KOPT-K1 (cell line): ENCODE data around the gene FAM117A.

ENCODE experiments used
- H3K27ac ChIP-seq: fragments of 200-600 bp; sonication (generic); 2 replicates; pipeline ENCODE4 v1.5.1; 2016; ENCODE audit warnings: antibody characterized with exemption, mild to moderate bottlenecking, low read depth, low read length; ENCODE audit not compliant: poor library complexity, severe bottlenecking
- H3K36me3 ChIP-seq: fragments of 200-600 bp; sonication (generic); 2 replicates; pipeline ENCODE4 v1.5.1; 2017; ENCODE audit warnings: antibody characterized with exemption, mild to moderate bottlenecking, low read length, moderate library complexity; ENCODE audit not compliant: insufficient read depth
- H3K9me3 ChIP-seq: fragments of 200-600 bp; sonication (generic); 2 replicates; pipeline ENCODE4 v1.5.1; 2017; ENCODE audit warnings: antibody characterized with exemption, low read length, mild to moderate bottlenecking; ENCODE audit not compliant: insufficient read depth, poor library complexity, severe bottlenecking

FAM117A gene

GRCh38 chr17:49755663-49756283 is 8.2 kb downstream of the FAM117A start:
- peaks cover 21% of the 10 kb centered on the region for H3K36me3 ChIP-seq
- H3K27ac ChIP-seq = peak overlapping the region; percentile 51

GRCh38 chr17:49753959-49754391 is 10.0 kb downstream of the FAM117A start:
- peak overlapping the region; percentile 51 for H3K27ac ChIP-seq
- H3K36me3 ChIP-seq = peaks cover 14% of the 10 kb centered on the region

More at GRCh38 chr17:49755663-49756283, 8.2 kb downstream of the FAM117A start:
- no peaks in the 10 kb centered on the region for H3K9me3 ChIP-seq

DNA sequence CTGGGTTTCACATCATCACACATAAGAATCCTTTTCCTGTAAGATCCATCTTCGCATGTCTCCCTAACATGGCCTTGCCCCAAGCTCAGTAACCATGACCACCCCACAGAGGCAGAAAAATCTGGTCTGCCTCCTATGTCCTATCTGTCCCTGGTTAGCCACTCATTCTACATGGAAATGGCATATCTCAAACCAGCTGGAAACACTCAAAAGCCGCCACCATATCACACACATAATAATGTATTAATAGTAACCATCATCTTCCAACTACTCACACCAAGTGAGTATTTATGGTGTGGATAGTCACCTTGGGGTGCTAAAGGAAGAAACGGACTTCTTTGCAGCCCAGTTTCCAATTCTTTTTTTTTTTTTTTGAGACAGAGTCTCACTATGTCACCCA is 11.4 kb downstream of the FAM117A start:
- peaks cover 6% of the 10 kb centered on the region for H3K36me3 ChIP-seq
- no peak overlapping the region for H3K27ac ChIP-seq
- no peaks in the 10 kb centered on the region for H3K9me3 ChIP-seq

More at GRCh38 chr17:49753959-49754391, 10.0 kb downstream of the FAM117A start:
- no peaks in the 10 kb centered on the region for H3K9me3 ChIP-seq

DNA sequence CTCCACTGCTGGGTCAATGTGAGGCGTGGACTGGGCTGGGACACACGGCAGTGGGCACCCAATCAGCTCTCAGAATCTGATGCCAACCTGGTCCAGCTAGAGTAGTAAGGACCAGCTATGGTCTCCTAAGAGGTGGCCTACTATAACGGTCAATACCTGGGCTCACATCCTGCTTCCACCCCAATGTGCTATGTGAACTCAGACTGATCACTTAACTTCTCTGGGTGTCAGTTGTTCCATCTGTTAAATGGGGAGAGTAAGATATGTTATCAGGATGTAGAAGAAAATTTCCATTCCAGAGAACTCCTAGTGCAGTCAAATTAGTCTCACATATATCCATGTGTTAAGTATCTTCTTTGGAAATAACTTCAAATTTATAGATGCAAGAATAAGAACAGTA is 14.2 kb downstream of the FAM117A start:
- Histone ChIP-seq H3K36me3 (no peaks in the 10 kb centered on the region; the same call in 1 of the 2 replicates), H3K27ac (peak overlapping the region; percentile 83), H3K9me3 (no peaks in the 10 kb centered on the region)

DNA sequence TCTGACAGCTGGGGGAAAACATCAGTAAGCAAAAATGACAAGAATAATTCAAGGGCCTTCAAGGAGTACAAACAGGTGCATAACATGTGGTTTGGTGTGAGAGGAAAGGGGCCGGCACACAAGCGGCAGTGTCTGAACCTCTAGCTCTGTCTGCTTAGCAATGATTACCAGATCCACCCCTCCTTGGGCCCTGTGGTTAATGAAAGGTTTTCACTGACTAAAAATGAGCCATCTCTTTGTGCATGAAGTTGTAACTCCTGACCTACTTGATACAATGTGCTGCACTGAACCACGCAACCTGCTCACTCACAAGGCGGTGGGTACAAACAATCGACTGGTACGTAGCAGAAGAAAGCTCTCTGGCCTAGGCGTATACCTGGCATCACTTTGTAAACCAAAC is 15.1 kb downstream of the FAM117A start:
- Histone ChIP-seq H3K27ac (peak overlapping the region; percentile 83), H3K9me3 (no peaks in the 10 kb centered on the region), H3K36me3 (no peaks in the 10 kb centered on the region; the same call in 1 of the 2 replicates)

DNA sequence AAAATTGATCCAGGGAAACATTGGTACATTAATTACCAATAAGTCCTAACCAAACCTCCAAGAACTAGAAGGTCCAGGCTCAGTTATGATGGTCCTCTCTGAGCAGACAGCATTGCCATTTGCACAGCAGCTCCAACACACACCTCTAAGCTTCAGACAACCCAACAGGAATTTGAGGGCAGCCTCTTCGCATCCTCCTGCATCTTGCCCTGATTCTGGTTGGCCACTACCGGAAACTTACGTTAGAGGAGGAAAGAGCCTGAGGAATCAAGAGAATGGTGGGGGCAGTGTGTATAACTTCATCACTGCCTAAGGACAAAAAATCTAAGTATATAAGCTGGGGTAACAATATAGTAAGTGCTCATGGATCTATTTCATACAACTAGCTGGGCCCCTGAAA is 15.7 kb downstream of the FAM117A start:
- peak overlapping the region; percentile 83 for H3K27ac ChIP-seq
- no peaks in the 10 kb centered on the region for H3K9me3 ChIP-seq
- H3K36me3 ChIP-seq = no peaks in the 10 kb centered on the region; the same call in 1 of the 2 replicates

- no peaks in the 10 kb centered on the region; the same call in 1 of the 2 replicates for H3K36me3 ChIP-seq
- peak overlapping the region; percentile 83 for H3K27ac ChIP-seq
- no peaks in the 10 kb centered on the region for H3K9me3 ChIP-seq
Measured at GRCh38 chr17:49747632-49748031, 16.3 kb downstream of the FAM117A start.

DNA sequence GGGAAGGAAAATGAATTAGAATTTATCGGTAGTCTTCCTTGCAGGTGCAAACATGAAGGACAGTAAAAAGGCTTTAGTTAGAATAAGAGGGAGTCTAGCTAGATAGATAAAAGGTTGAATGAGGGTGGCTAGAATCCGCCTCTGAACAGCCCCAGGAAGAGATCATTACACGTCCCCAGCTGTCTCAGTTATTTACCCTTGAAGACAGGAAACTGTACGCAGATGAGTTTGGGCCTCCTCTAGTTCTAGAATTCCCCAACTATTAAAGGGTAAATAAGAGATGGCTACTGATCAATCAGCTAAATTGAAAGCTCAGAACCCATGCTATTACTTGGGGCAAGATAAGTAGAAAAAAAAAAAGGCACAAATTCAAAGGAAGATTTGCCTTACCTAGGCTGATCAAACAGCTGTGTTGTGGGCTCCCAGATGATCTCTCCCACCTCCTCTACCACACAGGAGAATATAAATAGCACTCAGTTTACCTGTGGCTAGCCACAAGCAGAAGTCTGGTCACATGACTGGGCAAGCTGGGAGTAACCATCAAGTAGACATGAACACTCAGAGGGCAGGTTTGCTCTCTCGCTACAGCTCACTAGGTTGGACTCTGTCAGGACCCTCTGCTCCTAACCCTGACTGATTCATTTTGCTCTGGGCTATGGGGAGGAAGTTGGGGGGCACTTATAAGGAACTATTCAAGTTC is 17.0 kb downstream of the FAM117A start:
- peak overlapping the region; percentile 83 for H3K27ac ChIP-seq
- no peaks in the 10 kb centered on the region; the same call in 1 of the 2 replicates for H3K36me3 ChIP-seq
- no peaks in the 10 kb centered on the region for H3K9me3 ChIP-seq

DNA sequence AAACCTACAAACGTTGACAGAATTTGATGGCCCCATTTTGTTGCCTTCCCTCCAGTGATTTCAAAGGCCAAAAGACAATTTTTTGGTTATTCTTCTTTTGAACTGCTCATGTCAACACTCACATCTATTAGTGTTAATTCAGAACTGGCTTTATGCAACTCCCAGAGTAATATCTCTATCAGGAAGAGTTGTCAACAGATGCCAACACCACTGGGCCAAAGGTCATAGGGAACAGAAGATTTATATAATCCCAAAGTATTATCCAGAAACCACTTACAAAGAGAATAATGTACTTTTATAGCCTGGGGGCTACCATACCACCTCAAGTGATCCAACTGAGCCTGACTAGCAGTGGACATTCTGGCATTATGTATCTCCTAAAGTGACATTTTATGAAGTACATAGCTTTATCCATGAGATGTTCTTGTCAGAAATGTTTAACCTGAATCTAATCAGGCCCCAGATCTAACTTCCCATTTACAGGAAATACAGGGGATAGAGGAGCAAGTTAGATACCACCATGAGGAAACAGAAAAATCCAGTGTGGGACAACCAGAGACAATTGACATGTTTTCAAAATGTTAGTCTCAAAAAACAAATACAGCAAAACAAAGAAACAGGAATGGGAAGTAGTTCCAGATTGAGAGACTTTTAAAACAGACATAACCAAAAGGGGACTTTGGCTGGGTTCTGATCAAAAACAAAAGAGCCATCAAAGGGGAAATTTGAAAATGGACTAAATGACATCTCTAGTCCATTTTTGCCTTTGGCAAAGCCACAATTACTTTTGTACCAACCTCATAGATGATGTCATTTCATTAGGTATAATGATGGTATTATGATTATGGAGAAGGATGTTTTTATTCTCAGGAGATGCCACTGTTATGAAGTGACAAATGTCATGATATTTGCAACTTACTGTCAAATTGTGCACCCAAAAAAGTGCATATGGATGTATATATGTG is 18.5 kb downstream of the FAM117A start:
- H3K36me3 ChIP-seq = no peaks in the 10 kb centered on the region; the same call in 1 of the 2 replicates
- no peaks in the 10 kb centered on the region for H3K9me3 ChIP-seq
- peak overlapping the region; percentile 83 for H3K27ac ChIP-seq

DNA sequence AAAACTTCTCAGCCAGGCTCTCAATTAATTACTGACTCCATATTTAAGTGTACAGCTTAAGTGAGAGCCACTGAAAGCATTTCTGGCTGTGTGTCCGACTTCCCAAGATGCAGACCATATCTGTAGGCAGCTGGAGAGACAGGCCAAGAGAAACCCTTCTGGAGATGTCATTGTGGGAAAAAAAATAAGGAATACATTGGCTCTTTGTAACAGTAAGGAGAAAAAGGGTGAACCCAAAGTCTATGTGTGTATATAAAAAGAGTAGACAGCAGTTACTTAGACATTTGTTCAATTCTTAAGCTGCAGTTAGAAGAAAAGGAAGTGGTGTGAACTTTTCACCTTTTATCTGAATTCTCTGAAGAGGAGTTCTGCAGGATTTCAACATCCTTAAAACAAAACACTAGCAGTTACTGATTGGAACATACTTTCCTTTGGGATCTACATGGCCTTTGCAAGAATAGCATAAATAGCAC is 21.7 kb downstream of the FAM117A start:
- no peaks in the 10 kb centered on the region for H3K36me3 ChIP-seq

GRCh38 chr17:49741692-49742076 is 22.2 kb downstream of the FAM117A start:
- peak overlapping the region; percentile 95 for H3K27ac ChIP-seq
- no peaks in the 10 kb centered on the region for H3K9me3 ChIP-seq
- no peaks in the 10 kb centered on the region; the same call in 1 of the 2 replicates for H3K36me3 ChIP-seq

More for the DNA sequence above, 21.7 kb downstream of the FAM117A start:
- Histone ChIP-seq H3K9me3 (no peaks in the 10 kb centered on the region), H3K27ac (peak overlapping the region; percentile 95)

DNA sequence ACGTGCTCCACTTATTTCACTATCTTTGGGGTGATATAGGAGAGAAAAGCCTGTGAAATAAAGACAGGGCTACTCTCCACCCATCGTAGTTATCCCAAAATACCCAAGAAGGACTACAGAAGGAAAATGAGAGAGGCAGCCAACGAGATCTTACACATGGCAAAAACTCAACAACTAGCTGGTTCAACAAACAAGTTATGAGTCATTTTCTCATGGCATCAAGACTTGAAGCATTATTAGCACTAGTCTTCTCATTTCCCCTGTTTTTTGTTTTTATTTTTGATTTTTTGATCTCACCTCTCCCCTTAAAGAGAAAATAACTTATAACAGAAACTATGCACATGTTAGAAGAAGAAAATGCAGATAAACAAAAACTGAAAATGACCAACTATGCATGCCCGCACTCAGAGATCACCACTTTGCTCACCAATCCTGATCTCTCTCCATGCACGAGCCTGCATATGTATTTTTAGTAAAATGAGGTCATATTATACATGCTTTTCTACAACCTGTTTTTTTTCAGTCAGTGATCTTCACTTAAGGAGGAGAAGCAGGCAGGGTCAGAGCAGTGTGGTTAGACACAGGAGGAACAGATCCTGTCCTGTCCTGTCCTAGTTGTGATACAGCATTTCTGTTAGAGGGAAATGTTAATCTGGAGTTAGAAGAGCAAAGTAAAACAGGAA is 22.8 kb downstream of the FAM117A start:
- Histone ChIP-seq H3K9me3 (no peaks in the 10 kb centered on the region), H3K36me3 (no peaks in the 10 kb centered on the region; the same call in 1 of the 2 replicates), H3K27ac (peak overlapping the region; percentile 95)

DNA sequence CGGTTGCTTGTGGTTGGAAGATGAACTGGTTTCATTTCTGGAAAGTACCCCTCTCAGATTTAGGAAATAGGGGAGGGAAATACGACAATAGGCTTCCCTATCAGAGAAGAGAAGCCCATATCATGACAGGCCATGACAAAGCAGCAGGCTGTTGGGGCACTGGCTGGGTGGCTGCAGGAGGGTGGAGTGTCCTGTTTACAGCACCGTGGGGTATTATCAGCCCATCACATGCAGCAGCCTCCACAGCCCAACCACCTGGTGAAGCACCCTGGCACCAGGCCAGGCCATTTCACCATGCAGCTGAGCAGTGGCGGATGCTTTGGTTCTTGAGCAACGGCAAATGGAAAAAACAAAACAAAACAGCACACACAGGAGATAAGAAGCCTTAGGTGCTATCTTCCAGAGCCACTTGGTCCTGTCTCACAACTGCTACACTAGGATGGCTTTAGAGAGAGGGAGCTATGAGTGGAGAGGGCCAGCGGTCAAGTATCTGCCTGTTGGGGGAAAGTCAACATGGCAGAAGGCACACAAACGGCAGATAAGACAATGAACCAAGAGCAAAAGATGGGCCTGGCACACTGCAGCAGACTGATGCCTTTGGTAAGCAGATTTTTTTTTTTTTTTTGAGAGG is 24.2 kb downstream of the FAM117A start:
- no peaks in the 10 kb centered on the region for H3K9me3 ChIP-seq

More for the DNA sequence above, 24.2 kb downstream of the FAM117A start:
- H3K36me3 ChIP-seq = peaks cover 7% of the 10 kb centered on the region
- peak overlapping the region; percentile 95 for H3K27ac ChIP-seq
